GM10266 (cell line): ENCODE results near the gene CPVL.
A peak's percentile ranks its signal among the peaks of the same experiment; 100 is the strongest.

Source experiments
- DNase-seq: peaks from one replicate; pipeline ENCODE4 v3.0.0; 2012; ENCODE audit errors: extremely low spot score
- CTCF ChIP-seq: IDR thresholded peaks from 2 replicates; pipeline ENCODE4 v1.5.1; 2012; ENCODE audit warnings: mild to moderate bottlenecking, low read depth; ENCODE audit not compliant: control insufficient read depth, insufficient read depth; ENCODE audit errors: missing control alignments

The CPVL gene

DNA sequence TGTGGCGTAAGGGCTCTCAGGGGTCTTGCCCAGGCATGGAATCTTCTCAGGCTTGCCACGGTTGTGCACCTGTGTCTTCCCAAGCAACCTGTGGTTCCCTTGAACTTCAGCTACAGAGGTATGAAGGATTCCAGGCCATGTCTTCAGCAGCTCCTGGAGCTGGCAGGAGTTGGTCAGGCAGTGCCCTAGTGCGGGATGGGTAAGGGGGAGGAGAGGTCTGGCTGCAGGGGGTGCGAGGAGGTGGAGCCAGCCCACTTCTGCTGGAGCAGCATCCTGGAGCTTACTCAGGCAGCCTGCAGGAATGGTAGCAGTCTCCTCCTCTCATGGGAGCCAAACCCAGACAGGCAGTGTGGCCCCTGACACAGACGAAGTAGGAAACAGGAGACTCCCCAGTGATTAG, 184.4 kb downstream of the CPVL start:
- DNase-seq, result no peak
- TF ChIP-seq CTCF, result no peak

GRCh38 chr7:28960071-28960840, 186.1 kb downstream of the CPVL start:
- TF ChIP-seq CTCF, result no peak
- DNase-seq, result peak; percentile 15

GRCh38 chr7:28958980-28959347, 187.4 kb downstream of the CPVL start:
- no peak for DNase-seq
- no peak for TF ChIP-seq CTCF

- peak; percentile 28 for DNase-seq
- no peak for TF ChIP-seq CTCF
Observed at GRCh38 chr7:28958235-28958979, 187.9 kb downstream of the CPVL start, which contains the start of gene TRIL. TRIL (minus strand) TSS chr7:28958330; CDS start chr7:28958046, 284 bp downstream.

GRCh38 chr7:28957751-28958234, 188.5 kb downstream of the CPVL start:
- DNase-seq, result peak; percentile 16

DNA sequence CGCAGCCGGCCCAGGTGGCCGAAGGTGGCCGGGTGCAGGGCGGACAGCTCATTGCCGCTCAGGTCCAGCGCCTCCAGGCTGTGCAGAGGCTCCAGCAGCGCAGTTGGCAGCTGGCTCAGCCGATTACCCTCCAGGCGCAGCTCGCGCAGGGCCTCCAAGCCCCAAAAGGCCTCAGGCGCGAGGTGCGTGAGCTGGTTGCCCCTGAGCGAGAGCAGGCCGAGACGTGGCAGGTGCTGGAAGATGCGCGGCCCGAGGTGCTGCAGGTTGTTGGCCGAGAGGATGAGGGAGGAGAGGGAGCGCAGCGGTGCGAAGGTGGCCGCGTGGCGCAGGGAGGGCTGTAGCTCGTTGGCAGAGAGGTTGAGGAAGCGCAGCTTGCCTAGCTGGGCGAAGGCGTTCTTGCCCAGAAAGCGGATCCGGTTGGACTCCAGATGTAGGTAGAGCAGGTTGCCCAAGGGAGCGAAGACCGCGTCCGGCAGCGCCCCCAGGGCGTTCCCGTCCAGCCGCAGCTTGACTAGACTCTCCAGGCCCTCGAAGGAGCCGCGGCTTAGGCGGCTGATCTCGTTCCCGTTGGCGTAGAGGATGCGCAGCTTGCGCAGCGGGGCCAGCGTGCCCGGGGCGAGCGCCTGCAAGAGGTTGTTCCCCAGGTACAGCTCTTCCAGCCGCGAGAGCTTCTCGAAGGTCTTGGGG, 189.1 kb downstream of the CPVL start:
- peak; percentile 36 for DNase-seq

More at GRCh38 chr7:28957751-28958234, 188.5 kb downstream of the CPVL start:
- TF ChIP-seq CTCF, result no peak

More for the DNA sequence above, 189.1 kb downstream of the CPVL start:
- TF ChIP-seq CTCF, result no peak
